HG02970 (cell line): Measurements from ENCODE around the gene HEPACAM2.

Source experiments
- ATAC-seq: cut with Tn5 transposase; IDR thresholded peaks from one replicate; pipeline ENCODE4 v1.9.1; 2021; ENCODE audit warnings: mild to moderate bottlenecking, moderate library complexity, moderate number of reproducible peaks; ENCODE audit not compliant: unreplicated experiment, low FRiP score

Gene HEPACAM2

DNA sequence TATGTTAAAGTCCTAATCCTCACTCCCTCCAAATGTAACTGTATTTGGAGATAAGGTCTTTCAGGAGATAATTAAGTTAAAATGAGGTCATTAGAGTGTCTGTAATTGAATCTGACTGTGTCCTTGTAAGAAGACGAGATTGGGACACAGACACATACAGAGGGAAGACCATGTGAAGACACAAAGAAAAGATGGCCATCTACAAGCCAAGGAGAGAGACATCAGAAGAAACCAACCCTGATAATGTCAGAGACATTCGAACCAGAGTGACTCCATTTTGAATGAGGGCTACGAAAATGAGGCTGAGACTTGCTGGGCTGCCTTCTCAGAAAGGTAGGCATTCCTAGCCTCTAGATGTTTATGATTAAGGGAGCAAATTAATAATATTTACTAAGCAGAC lies 77.5 kb downstream of the HEPACAM2 start:
- no peak for ATAC-seq

DNA sequence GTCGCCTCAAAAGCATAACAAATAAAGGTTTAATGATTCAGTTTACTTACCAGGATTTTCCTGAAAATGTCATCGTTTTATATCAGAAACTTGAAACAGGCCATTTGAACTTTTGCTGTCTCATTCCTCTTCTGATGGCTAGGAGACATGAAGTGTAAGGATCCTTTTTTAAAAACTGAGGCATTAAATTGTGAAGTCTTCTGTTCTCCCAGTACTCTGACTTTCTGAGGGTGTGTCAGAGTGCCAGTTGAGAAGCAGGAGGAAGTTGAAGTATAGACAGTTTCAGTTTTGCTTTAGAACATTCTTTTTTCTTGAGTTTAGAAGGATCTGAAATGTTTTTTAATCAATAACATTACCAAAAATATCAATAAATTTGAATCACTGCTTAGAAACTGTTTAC lies 78.1 kb downstream of the HEPACAM2 start, which contains the start of gene SAMD9L:
Gene SAMD9L, minus strand, starts transcription at position 242 of the 400 bp plus-strand sequence. CDS start 12,414 bp downstream, outside the sequence.
- no peak for ATAC-seq

GRCh38 chr7:93147363-93147762 lies 78.9 kb downstream of the HEPACAM2 start:
- ATAC-seq: no peak

DNA sequence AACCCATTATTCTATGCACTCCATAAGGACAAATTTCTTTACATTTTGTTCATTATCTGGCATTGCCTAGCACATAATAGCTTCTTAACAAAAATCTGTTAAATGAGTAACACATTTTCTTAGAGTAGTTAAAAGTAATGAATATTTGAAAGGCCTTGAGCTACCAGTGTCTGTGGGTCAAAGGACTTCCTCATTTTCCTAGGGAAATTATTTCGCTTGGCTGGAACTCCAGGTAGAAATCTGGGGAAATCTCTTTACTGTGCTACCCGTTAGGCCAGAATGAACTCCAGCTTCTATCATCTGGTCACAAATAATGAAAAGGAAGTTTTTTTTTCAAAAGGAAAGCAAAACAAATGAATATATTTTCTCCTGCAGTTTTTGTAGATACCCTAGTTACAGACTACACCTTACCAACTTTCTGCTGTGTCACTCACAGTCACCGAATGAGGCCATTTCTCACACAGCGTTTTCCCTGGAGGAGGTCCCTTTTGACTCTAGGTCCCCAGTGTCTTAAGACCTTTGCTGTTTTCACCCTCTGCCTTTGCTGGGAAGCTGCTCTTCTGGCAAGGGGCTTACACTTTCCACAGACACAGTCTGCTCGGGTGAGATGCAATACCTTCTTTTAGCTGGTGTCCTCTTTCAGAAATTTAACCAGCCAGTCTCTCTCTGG lies 79.7 kb downstream of the HEPACAM2 start:
- ATAC-seq: no peak

GRCh38 chr7:93146036-93146435 lies 80.2 kb downstream of the HEPACAM2 start:
- ATAC-seq: no peak

GRCh38 chr7:93145354-93145753 lies 80.9 kb downstream of the HEPACAM2 start:
- ATAC-seq: no peak

GRCh38 chr7:93142127-93142526 lies 84.1 kb downstream of the HEPACAM2 start:
- no peak for ATAC-seq

GRCh38 chr7:93140582-93141191 lies 85.6 kb downstream of the HEPACAM2 start:
- ATAC-seq: no peak

DNA sequence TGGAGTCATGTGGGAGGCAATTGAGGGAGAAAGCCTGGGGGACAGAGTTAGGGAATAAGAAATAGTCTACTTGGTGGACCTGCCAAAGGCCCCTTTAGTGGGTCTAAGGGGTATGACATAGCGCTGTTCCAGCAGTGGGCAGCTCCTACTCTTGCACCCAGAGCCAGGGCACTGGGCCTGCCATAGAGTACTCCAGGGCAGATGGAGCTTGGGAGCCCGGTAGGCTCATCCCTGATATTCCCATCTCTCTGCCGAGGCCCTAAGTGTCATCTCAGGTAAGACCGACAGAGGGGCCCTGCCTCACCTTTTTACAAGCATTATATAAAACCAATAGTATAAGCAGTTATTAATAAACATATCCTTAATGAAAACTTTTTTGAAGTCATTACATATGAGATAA lies 87.7 kb downstream of the HEPACAM2 start:
- ATAC-seq: no peak
